KMS-11 (cell line): ENCODE data around the gene LCTL.

Experiments used
- H2AFZ ChIP-seq: fragments of 200-600 bp; sonication (generic); 2 replicates; pipeline ENCODE4 v1.6.1; 2016; ENCODE audit warnings: antibody characterized with exemption, mixed run types, low read depth
- H3K27ac ChIP-seq: fragments of 200-600 bp; sonication (generic); 2 replicates; pipeline ENCODE4 v1.6.1; 2016; ENCODE audit warnings: mild to moderate bottlenecking, mixed run types
- H3K27me3 ChIP-seq: fragments of 200-600 bp; sonication (generic); 2 replicates; pipeline ENCODE4 v1.6.1; 2017; ENCODE audit warnings: mild to moderate bottlenecking, low read depth, mixed run types, moderate library complexity; ENCODE audit not compliant: insufficient read depth
- H3K36me3 ChIP-seq: fragments of 200-600 bp; sonication (generic); 2 replicates; pipeline ENCODE4 v1.6.1; 2017; ENCODE audit warnings: mild to moderate bottlenecking, mixed run types; ENCODE audit not compliant: insufficient read depth
- H3K4me1 ChIP-seq: fragments of 200-600 bp; sonication (generic); 2 replicates; pipeline ENCODE4 v1.6.1; 2016; ENCODE audit warnings: mild to moderate bottlenecking, low read depth, mixed run types; ENCODE audit not compliant: poor library complexity, severe bottlenecking
- H3K4me2 ChIP-seq: fragments of 200-600 bp; sonication (generic); 2 replicates; pipeline ENCODE4 v1.7.0; 2016; ENCODE audit warnings: mild to moderate bottlenecking, mixed run types
- H3K4me3 ChIP-seq: fragments of 200-600 bp; sonication (generic); IDR thresholded peaks from 2 replicates; pipeline ENCODE4 v1.6.1; 2017; ENCODE audit warnings: low read depth, low read length, mixed read lengths; ENCODE audit not compliant: insufficient read depth
- H3K79me2 ChIP-seq: fragments of 200-600 bp; sonication (generic); 2 replicates; pipeline ENCODE4 v1.6.1; 2016; ENCODE audit warnings: low read depth, mixed run types; ENCODE audit not compliant: insufficient read depth
- H3K9ac ChIP-seq: fragments of 200-600 bp; sonication (generic); 2 replicates; pipeline ENCODE4 v1.6.1; 2016; ENCODE audit warnings: mild to moderate bottlenecking, mixed run types
- H4K20me1 ChIP-seq: fragments of 200-600 bp; sonication (generic); 2 replicates; pipeline ENCODE4 v1.6.1; 2016; ENCODE audit warnings: mild to moderate bottlenecking, mixed run types; ENCODE audit not compliant: insufficient read depth
- CTCF ChIP-seq: fragments of 200-600 bp; sonication (generic); conservative IDR thresholded peaks from 2 replicates; pipeline ENCODE4 v1.6.1; 2017; ENCODE audit warnings: low read depth, mild to moderate bottlenecking, antibody characterized with exemption, low read length, moderate library complexity, mixed read lengths

LCTL gene

DNA sequence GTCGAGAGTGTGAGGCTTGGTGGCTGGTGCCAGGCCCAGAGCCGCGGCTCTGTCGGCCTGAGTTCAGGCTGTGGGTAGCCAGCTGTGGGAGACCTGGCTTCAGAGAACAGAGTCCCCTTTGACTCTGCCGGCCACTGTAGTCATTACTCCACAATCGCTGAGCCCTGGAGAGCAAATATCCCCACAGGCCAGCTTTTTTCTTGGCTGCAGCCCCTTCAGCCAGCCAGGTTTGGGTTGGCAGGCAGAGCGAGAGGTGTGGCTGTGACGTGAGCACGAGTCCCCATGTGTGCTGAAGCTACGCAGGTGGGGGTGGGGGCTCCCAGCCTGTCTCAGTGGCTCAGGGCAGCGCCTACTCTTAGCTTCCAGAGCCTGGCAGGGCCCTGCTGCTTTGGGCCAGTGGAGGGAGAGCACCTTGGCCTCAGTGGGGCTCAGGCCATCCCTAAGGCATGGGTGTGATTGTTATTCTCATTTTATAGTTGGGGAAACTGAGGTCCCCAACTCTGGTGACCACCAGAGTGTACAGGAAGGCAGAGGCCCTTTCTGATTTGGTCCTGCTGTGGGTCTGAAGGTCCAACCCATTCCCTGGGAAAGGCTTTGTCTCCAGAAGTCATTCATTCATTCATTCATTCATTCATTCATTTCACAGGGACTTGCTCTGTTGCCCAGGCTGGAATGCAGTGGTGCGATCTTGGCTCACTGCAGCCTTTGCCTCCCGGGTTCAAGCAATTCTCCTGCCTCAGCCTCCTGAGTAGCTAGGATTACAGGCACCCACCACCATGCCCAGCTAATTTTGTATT lies 45.7 kb upstream of the LCTL start:
- no peak for TF ChIP-seq CTCF
- Histone ChIP-seq H3K4me3 (no peak overlapping the region), H3K36me3 (no peaks in the 10 kb centered on the region), H3K4me1 (no peaks in the 10 kb centered on the region), H3K4me2 (no peak overlapping the region), H4K20me1 (no peaks in the 10 kb centered on the region), H3K79me2 (no peaks in the 10 kb centered on the region), H2AFZ (no peak overlapping the region), H3K9ac (no peak overlapping the region), H3K27ac (no peak overlapping the region), H3K27me3 (no peaks in the 10 kb centered on the region)

DNA sequence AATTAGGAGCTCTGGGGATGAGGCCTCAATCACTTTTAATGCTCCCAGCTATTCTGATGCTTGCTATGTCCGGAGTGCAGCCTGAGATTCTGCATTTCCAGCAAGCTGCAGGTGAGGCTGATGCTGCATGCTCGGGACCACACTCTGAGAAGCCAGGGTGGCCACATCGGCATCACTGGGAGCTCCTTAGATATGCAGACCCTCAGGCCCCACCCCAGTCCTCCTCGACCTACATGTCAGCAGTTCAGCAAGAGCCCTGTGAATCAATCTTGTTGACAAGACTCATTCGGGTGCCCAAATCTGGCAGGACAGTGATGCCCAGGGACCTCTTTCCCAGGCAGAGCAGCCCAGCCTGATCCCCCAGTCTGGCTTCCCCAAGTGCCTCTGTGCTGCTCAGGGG lies 44.1 kb upstream of the LCTL start:
- H3K27me3 ChIP-seq, result no peaks in the 10 kb centered on the region

DNA sequence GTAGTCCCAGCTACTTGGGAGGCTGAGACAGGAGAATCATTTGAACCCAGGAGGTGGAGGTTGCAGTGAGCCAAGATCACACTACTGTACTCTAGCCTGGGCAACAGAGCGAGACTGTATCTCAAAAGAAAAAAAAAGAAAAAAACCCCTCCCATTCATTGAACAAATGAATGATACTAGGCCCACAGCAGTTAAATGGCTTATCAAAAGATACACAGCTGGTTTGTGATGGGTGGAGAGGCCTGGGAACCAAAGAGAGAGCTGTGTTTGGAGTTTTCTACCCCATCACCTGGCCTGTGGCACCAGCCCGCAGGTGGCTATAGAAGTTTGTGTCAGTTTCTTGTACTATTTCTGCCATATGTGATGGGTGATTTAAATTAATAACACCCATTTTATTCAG lies 43.1 kb upstream of the LCTL start:
- H3K4me1 ChIP-seq, result no peaks in the 10 kb centered on the region
- no peak overlapping the region for H3K9ac ChIP-seq
- H3K79me2 ChIP-seq, result no peaks in the 10 kb centered on the region
- no peak overlapping the region for H2AFZ ChIP-seq
- no peaks in the 10 kb centered on the region for H3K27me3 ChIP-seq
- H3K36me3 ChIP-seq, result no peaks in the 10 kb centered on the region
- no peak overlapping the region for H3K27ac ChIP-seq
- H3K4me2 ChIP-seq, result no peak overlapping the region
- H3K4me3 ChIP-seq, result no peak overlapping the region
- no peaks in the 10 kb centered on the region for H4K20me1 ChIP-seq
- TF ChIP-seq CTCF, result no peak

More for the DNA sequence above, 44.1 kb upstream of the LCTL start:
- H3K79me2 ChIP-seq, result no peaks in the 10 kb centered on the region
- H3K4me3 ChIP-seq, result no peak overlapping the region
- no peak overlapping the region for H3K9ac ChIP-seq
- TF ChIP-seq CTCF, result no peak
- no peaks in the 10 kb centered on the region for H4K20me1 ChIP-seq
- H2AFZ ChIP-seq, result no peak overlapping the region
- H3K27ac ChIP-seq, result no peak overlapping the region
- H3K36me3 ChIP-seq, result no peaks in the 10 kb centered on the region
- no peaks in the 10 kb centered on the region for H3K4me1 ChIP-seq
- no peak overlapping the region for H3K4me2 ChIP-seq

DNA sequence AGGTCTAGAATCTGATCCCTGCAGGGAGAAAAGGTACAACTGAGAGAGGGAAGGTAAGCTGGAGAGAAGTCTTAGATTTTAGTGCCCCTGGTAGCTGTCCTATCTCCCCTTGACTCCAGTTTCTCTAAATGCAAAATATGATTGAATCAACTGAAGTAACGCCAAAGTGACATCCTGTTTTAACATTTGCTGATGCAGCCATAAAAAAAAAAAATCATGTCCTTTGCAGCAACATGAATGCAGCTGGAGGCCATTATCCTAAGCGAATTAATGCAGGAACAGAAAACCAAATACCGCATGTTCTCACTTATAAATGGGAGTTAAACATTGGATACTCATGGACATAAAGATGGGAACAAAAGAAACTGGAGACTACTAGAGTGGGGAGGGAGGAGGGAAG lies 42.4 kb upstream of the LCTL start:
- Histone ChIP-seq H2AFZ (no peak overlapping the region), H3K4me1 (no peaks in the 10 kb centered on the region), H3K27me3 (no peaks in the 10 kb centered on the region), H3K27ac (no peak overlapping the region), H3K36me3 (no peaks in the 10 kb centered on the region), H3K4me3 (no peak overlapping the region), H3K4me2 (no peak overlapping the region), H4K20me1 (no peaks in the 10 kb centered on the region), H3K9ac (no peak overlapping the region), H3K79me2 (no peaks in the 10 kb centered on the region)
- no peak for TF ChIP-seq CTCF
